AG04449 (cell line): ENCODE results near the gene SYT17.

Source experiments
- CTCF ChIA-PET: fragments of 350-600 bp; formaldehyde crosslinking; extraction: SDS; loops from one replicate; lab custom pipeline; 2021; ENCODE audit warnings: antibody characterized with exemption; lab: Yijun Ruan, JAX
- POLR2A ChIA-PET: fragments of 400-600, 350-600 bp; formaldehyde crosslinking; extraction: SDS; loops from one replicate; lab custom pipeline; 2020; ENCODE audit warnings: antibody characterized with exemption, inconsistent platforms; lab: Yijun Ruan, JAX
- DNase-seq: peaks from one replicate; pipeline ENCODE4 v3.0.0-alpha.2; 2010; ENCODE audit warnings: low read depth, low spot score
- H3K4me3 ChIP-seq: 2 replicates; pipeline ENCODE4 v1.5.1; 2011; ENCODE audit warnings: low read depth, mild to moderate bottlenecking, control low read depth, low read length
- CTCF ChIP-seq: IDR thresholded peaks from one replicate; pipeline ENCODE4 v1.5.1; 2011; ENCODE audit warnings: mild to moderate bottlenecking, moderate library complexity, low read length, control low read depth, inconsistent platforms; ENCODE audit not compliant: insufficient read depth; ENCODE audit errors: missing control alignments

SYT17 gene

GRCh38 chr16:19289811-19290485 lies 121.9 kb downstream of the SYT17 start:
- no peak for TF ChIP-seq CTCF
- POLR2A ChIA-PET: no interaction called here
- CTCF ChIA-PET: no interaction called here
- no peak overlapping the region for H3K4me3 ChIP-seq
- DNase-seq: no peak

GRCh38 chr16:19290860-19291259 lies 122.8 kb downstream of the SYT17 start:
- no peak overlapping the region for H3K4me3 ChIP-seq
- CTCF ChIA-PET: no interaction called here
- no peak for TF ChIP-seq CTCF
- POLR2A ChIA-PET: no interaction called here
- no peak for DNase-seq

GRCh38 chr16:19291475-19291874 lies 123.4 kb downstream of the SYT17 start:
- ChIA-PET POLR2A (no interaction called here), CTCF (no interaction called here)
- no peak for TF ChIP-seq CTCF
- DNase-seq: no peak
- no peak overlapping the region for H3K4me3 ChIP-seq

- TF ChIP-seq CTCF: no peak
- POLR2A ChIA-PET: no interaction called here
- DNase-seq: no peak
- H3K4me3 ChIP-seq: no peak overlapping the region
- CTCF ChIA-PET: interaction anchor here (0.9 kb wide), 1 partner anchor 206 kb away, joined by 3 read pairs; no protein-coding TSS in a partner anchor
Measured at GRCh38 chr16:19292186-19292585, 124.1 kb downstream of the SYT17 start.

- POLR2A ChIA-PET: no interaction called here
- TF ChIP-seq CTCF: no peak
- no peak overlapping the region for H3K4me3 ChIP-seq
- no peak for DNase-seq
- CTCF ChIA-PET: no interaction called here
Measured at GRCh38 chr16:19294156-19294649, 126.2 kb downstream of the SYT17 start.

- no peak for DNase-seq
- ChIA-PET POLR2A (no interaction called here), CTCF (no interaction called here)
Measured at GRCh38 chr16:19295393-19295792, 127.4 kb downstream of the SYT17 start.

More at GRCh38 chr16:19295393-19295792, 127.4 kb downstream of the SYT17 start:
- TF ChIP-seq CTCF: no peak
- no peak overlapping the region for H3K4me3 ChIP-seq
